DND-41 (cell line): ENCODE data around the gene DEK.

Experiments
- CTCF ChIP-seq: IDR thresholded peaks from 2 replicates; pipeline ENCODE4 v1.5.1; 2012; ENCODE audit warnings: borderline replicate concordance, low read length, moderate library complexity, mild to moderate bottlenecking; ENCODE audit not compliant: poor library complexity, severe bottlenecking; ENCODE audit errors: extremely low read depth
- EZH2 ChIP-seq: IDR thresholded peaks from 3 replicates; pipeline ENCODE4 v1.6.1; 2012; ENCODE audit warnings: borderline replicate concordance, low read depth, mild to moderate bottlenecking, moderate library complexity, low read length, inconsistent platforms; ENCODE audit not compliant: severe bottlenecking

- TF ChIP-seq CTCF (no peak), EZH2 (no peak)
Observed at GRCh38 chr6:18308070-18308735, 43.9 kb upstream of the DEK start.
